GM10266 (cell line): ENCODE measurements around the gene NPPC.

Experiments
- DNase-seq: peaks from one replicate; pipeline ENCODE4 v3.0.0; 2012; ENCODE audit errors: extremely low spot score
- TF ChIP-seq, protein P1 (sequence below): IDR thresholded peaks from 2 replicates; pipeline ENCODE4 v1.5.1; 2012; ENCODE audit warnings: mild to moderate bottlenecking, low read depth; ENCODE audit not compliant: control insufficient read depth, insufficient read depth; ENCODE audit errors: missing control alignments

NPPC gene

DNA sequence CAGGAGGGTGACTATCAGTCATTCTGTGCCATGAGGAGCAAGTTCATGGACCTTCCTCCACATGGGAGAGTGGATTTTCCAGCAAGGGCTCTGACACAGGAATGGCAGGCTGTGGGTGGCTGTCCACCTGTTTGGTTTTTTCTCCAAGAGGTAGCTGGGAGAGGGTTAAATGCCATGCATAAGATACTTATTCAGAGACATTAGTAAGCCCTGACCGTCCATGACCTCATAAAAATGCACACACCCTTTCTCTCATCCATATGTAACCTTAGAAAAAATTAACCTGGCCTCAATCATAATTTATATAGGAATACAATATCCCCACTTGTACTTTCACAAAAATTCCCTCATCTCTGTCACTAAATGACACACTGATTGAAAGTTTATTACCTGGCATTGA, 51.3 kb downstream of the NPPC start:
- TF ChIP-seq, protein P1, sequence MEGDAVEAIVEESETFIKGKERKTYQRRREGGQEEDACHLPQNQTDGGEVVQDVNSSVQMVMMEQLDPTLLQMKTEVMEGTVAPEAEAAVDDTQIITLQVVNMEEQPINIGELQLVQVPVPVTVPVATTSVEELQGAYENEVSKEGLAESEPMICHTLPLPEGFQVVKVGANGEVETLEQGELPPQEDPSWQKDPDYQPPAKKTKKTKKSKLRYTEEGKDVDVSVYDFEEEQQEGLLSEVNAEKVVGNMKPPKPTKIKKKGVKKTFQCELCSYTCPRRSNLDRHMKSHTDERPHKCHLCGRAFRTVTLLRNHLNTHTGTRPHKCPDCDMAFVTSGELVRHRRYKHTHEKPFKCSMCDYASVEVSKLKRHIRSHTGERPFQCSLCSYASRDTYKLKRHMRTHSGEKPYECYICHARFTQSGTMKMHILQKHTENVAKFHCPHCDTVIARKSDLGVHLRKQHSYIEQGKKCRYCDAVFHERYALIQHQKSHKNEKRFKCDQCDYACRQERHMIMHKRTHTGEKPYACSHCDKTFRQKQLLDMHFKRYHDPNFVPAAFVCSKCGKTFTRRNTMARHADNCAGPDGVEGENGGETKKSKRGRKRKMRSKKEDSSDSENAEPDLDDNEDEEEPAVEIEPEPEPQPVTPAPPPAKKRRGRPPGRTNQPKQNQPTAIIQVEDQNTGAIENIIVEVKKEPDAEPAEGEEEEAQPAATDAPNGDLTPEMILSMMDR, result no peak
- no peak for DNase-seq
